Activated CD8-positive, alpha-beta memory T cell treated with anti-CD3 and anti-CD28 coated beads, Interleukin-2, amount 50 U/mL, for 24 hours (primary cell): Measurements from ENCODE around the gene OVCH1.

Experiments used
- DNase-seq: peaks from one replicate; pipeline ENCODE4 v3.0.0-alpha.2; 2020; ENCODE audit errors: extremely low read depth

Gene OVCH1, protein sequence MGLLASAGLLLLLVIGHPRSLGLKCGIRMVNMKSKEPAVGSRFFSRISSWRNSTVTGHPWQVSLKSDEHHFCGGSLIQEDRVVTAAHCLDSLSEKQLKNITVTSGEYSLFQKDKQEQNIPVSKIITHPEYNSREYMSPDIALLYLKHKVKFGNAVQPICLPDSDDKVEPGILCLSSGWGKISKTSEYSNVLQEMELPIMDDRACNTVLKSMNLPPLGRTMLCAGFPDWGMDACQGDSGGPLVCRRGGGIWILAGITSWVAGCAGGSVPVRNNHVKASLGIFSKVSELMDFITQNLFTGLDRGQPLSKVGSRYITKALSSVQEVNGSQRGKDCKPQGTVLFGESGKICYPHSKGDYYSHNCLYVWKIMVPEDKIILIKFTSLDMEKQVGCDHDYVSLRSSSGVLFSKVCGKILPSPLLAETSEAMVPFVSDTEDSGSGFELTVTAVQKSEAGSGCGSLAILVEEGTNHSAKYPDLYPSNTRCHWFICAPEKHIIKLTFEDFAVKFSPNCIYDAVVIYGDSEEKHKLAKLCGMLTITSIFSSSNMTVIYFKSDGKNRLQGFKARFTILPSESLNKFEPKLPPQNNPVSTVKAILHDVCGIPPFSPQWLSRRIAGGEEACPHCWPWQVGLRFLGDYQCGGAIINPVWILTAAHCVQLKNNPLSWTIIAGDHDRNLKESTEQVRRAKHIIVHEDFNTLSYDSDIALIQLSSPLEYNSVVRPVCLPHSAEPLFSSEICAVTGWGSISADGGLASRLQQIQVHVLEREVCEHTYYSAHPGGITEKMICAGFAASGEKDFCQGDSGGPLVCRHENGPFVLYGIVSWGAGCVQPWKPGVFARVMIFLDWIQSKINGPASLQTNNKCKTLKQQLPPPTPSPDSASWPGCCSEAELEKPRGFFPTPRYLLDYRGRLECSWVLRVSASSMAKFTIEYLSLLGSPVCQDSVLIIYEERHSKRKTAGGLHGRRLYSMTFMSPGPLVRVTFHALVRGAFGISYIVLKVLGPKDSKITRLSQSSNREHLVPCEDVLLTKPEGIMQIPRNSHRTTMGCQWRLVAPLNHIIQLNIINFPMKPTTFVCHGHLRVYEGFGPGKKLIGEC

GRCh38 chr12:29497588-29497987 lies at the start of gene OVCH1:
OVCH1 (minus strand) TSS chr12:29497686; CDS start chr12:29497686, 0 bp downstream.
- no peak for DNase-seq

DNA sequence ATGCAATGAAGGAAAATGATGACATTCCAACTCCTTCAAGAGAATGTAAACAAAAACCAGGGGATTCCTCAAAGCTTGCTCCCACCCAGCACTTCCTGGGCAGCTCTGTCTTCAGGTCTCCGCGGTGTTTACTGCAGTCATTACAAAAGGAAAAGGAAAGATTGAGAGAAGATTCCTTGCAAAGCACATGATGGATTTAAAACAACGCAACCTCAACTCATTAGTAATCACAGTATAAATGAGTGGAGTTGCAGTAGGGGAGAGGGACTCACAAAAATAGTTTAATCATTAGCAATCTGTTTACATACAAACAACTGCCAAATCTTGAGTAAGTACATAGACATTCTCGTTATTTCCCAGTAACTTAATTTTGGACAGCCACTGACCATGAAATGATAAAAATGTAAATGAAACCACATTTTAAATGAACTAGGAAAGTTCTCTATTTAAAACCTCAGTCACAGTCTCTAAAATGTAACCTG lies 49.7 kb upstream of the OVCH1 start:
- no peak for DNase-seq

DNA sequence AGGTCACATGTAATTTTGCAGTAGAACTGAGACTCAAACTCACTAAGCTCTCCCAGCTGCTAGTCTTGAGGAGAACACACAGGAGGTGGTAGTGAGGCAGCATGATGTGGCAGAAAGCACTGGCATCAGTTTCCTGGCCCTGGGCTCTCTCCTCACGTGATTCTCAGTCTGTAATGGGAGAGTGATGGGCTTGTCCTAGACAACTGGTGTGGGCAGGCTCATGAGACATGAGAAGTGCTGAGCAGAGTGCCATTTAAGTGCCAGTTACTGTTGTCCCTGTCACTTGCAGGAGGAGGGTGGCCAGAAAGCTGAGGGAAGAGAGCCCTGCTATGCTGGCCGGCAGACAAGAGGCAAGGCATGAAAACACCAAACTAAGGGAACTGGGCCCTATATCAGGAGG lies 48.5 kb upstream of the OVCH1 start:
- no peak for DNase-seq

GRCh38 chr12:29545102-29545467 lies 47.6 kb upstream of the OVCH1 start:
- no peak for DNase-seq

GRCh38 chr12:29544428-29545101 lies 47.1 kb upstream of the OVCH1 start:
- no peak for DNase-seq

GRCh38 chr12:29543036-29543435 lies 45.5 kb upstream of the OVCH1 start:
- no peak for DNase-seq

- no peak for DNase-seq
These were observed 39.8 kb upstream of the OVCH1 start for GRCh38 chr12:29537298-29537697.

DNA sequence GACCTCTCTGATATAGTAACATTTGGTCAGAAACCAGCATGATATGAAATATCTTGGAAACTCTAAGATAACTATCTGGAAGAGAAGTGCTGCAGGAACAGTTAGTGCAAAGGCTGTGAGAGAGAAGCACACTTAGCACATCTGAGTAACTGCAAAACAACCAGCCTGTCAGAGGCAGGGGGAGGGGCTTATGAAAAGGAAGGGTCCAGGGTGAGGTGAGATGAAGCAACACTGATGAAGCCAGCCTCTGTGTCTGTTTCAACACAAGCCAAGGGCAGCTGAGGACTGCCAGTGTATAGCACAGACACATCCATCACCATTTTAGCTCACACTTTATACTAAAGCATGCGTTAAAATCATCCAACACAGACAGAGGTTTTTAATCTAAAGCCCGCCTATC lies 37.4 kb upstream of the OVCH1 start:
- DNase-seq = no peak

DNA sequence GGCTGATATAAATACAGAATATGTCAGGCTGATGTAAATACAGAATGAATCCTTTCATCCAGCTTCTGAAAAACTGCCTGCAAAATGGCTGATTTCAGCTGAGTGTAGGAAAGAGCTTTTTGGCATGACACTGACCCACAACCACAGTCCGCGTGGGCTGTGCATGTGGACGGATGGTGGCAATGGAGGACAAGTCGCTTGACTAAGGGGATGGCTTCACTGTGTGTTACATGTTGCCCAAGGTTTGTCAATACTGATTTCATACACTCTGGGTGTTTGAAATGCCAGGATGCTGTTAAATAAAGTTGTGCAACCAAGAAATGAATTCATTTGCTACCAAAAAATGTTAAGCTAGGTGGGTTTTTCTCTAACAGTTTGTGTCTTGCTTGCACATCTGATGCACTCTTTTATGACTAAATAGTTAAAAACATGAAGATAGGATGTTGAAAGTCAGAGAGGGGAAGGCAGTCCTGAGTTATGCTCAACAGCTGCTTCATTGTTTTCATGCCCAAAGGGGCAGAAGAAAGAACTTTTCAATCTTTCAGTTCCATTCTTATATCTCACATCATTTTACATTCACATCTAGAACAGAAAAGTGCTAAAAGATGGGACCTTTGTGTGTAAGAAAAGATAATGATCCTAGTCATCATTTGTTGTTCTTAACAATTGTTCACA lies 36.5 kb upstream of the OVCH1 start:
- no peak for DNase-seq

DNA sequence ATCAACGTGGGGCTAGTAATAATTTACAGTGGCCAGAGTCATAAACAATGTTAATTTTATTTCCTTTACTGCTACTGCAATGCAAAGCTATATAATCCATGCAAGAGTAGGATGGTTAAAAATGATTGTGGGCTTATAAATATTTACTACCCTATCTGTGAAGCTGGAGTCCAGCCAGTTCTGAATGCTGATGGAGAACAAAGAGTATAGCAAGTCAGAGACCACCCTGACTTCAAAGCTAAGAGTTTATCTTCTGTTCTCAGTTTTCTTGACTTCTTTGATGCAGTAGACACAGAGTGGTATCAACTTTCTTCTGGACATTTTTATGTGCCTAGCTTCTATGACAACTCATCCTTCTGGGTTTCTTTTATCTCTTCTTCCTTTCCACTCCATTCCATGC lies 34.0 kb upstream of the OVCH1 start:
- DNase-seq = no peak

- DNase-seq = no peak
These were observed 33.0 kb upstream of the OVCH1 start for GRCh38 chr12:29530436-29530835.

DNA sequence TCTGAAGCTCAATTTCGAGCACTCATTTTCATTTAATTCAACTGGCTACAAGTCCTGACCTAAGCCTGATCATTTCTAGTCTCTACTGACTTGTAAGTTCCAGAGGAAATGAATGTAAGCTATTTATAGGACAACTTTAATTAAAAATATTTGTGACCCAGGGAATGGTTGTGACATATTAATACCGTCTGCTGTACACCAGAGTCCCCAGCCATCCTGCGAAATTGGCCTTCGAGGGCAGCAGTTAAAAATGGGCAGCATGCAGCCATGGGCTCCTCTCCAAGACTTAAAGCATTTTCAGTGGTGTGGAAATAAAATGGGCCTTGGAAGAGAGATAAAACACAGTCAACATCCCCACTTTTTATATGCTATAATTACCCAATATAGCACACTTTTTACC lies 30.7 kb upstream of the OVCH1 start:
- DNase-seq = no peak

GRCh38 chr12:29521951-29522350 lies 24.5 kb upstream of the OVCH1 start:
- DNase-seq = no peak

GRCh38 chr12:29519585-29520182 lies 22.2 kb upstream of the OVCH1 start:
- DNase-seq = no peak

- DNase-seq = no peak
These were observed 20.9 kb upstream of the OVCH1 start for GRCh38 chr12:29518407-29518806.

DNA sequence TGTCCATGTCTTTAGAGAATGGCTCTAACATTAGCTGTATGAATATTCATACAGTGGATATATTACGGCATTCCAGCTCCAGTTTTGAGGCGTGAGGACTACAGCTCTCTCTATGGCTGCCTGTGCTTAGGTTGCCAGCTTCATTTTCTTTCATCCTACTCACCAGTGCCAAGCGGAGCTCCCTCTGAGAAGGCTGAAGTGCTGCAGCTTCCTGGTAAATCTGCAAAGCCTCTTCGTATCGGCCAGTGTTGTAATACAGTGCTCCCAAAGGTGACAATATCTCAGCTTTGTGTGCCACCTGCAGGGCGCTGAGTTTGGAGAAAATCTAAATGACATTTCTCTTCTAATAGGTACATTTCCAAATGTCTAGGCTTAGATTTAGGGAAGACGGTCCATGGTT lies 19.8 kb upstream of the OVCH1 start:
- DNase-seq = no peak

GRCh38 chr12:29516431-29516875 lies 19.0 kb upstream of the OVCH1 start:
- DNase-seq = no peak

- no peak for DNase-seq
These were observed 13.2 kb upstream of the OVCH1 start for GRCh38 chr12:29510591-29511185.

- DNase-seq = no peak
These were observed 12.0 kb upstream of the OVCH1 start for GRCh38 chr12:29509503-29509902.

DNA sequence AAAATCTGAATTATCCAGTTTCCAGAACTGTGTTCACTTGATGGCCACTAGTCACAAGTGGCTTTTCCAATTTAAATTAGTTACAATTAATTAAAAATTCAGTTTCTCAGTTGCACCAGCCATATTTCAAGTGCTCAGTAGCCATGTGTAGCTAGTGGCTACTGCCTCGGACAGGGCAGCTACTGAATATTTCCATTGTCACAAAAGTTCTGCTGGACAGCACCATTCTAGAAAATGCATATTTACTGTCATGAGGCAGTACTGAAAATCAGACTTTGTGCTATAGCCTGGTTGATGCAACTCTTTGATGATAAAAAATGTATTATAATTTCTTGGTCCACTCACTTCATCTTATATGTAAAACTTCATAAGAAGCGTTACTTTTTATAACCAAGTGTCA lies 11.5 kb upstream of the OVCH1 start:
- no peak for DNase-seq
